Large intestine (tissue), 3 donors: ENCODE measurements around the gene TTLL6. TPM values are rescaled to one million over a fixed set of nuclear protein-coding genes. Genes with fewer than 3 reads are reported as not detected.

Experiments
- DNase-seq, 2 donors: peaks; one replicate each; pipeline versions ENCODE4 v3.0.0 to v3.0.0-alpha.2; 2013
- H3K27ac ChIP-seq: one replicate; pipeline ENCODE4 v1.5.1; 2013; ENCODE audit warnings: low read length
- H3K27me3 ChIP-seq: 2 replicates; pipeline ENCODE4 v1.6.1; 2013; ENCODE audit warnings: low read length; ENCODE audit not compliant: control insufficient read depth, insufficient read depth
- H3K36me3 ChIP-seq: 2 replicates; pipeline ENCODE4 v1.6.1; 2013; ENCODE audit warnings: low read length; ENCODE audit not compliant: control insufficient read depth, insufficient read depth
- H3K4me1 ChIP-seq: one replicate; pipeline ENCODE4 v1.6.1; 2013; ENCODE audit warnings: low read length; ENCODE audit not compliant: control insufficient read depth, insufficient read depth
- H3K4me3 ChIP-seq: one replicate; pipeline ENCODE4 v1.5.1; 2013; ENCODE audit warnings: low read length
- H3K9me3 ChIP-seq: one replicate; pipeline ENCODE4 v1.6.1; 2013; ENCODE audit warnings: mild to moderate bottlenecking, low read depth, low read length, moderate library complexity; ENCODE audit not compliant: control insufficient read depth
- WGBS: methylation state at CpG from one replicate; pipeline ENCODE4 v1.1.5; 2013; ENCODE audit warnings: low lambda C conversion rate; ENCODE audit not compliant: insufficient coverage; 5-methylcytosine and 5-hydroxymethylcytosine counted together
- polyA plus RNA-seq: library from polyadenylated mRNA; unstranded; fragments of 120-200 nt; gene quantifications from one replicate; pipeline ENCODE4 v1.2.1, GENCODE V29; 2013

Gene TTLL6
- polyA plus RNA-seq, 1 donor = 3.1 TPM

- no peak for DNase-seq
- H3K27me3 ChIP-seq = peaks cover 99% of the 10 kb centered on the region
- H3K4me1 ChIP-seq = peaks cover 8% of the 10 kb centered on the region
- H3K27ac ChIP-seq = no peak overlapping the region
- no peaks in the 10 kb centered on the region for H3K36me3 ChIP-seq
- 67% methylated on average over 1 of the region's 4 CpGs for WGBS
- peaks cover 8% of the 10 kb centered on the region for H3K9me3 ChIP-seq
- H3K4me3 ChIP-seq = no peak overlapping the region
Observed at GRCh38 chr17:48737330-48738043, 79.5 kb downstream of the TTLL6 start.

- H3K27me3 ChIP-seq = peaks cover 100% of the 10 kb centered on the region
- DNase-seq = no peak
Observed at GRCh38 chr17:48735062-48735351, 82.0 kb downstream of the TTLL6 start.

DNA sequence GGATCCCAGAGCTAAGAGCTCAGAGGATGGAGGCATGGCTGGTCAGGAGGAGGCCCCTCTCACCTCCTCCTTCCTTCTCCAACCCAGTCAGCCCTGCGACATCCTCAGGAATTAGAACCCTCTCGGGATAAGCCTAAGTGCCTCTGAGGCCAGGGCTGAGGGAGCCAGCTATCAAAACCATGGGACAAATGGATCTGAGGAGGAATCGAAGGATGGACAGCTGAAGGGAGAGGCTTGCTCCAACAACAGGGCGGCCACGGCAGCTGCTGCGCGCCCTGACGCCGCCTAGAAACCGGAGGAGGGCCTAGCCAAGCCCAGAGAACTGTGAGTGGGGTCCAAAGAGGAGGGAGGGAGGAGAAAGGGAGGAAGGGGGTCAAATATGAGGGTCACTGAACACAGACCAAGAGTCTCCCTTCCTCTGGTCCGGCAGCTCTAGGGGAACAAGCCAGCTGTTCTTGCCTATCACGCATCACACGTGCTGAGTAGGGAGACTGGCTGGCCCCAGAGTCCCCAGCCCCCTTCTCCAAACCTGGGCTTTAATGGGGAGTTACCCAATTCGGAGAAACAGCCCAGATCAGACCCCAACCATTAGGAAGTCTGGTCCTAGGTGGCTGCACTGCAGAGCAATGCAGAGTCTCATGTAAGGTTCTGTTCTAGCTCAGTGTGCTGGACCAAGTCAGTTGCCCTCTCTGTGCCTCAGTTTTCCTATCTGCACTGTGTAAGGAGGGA lies 82.5 kb downstream of the TTLL6 start:
- Histone ChIP-seq H3K36me3 (no peaks in the 10 kb centered on the region), H3K4me1 (peaks cover 8% of the 10 kb centered on the region), H3K4me3 (no peak overlapping the region), H3K9me3 (peaks cover 8% of the 10 kb centered on the region), H3K27ac (no peak overlapping the region), H3K27me3 (peaks cover 100% of the 10 kb centered on the region)
- no CpG with 5 or more reads among the region's 14 CpGs for WGBS
- no peak for DNase-seq

More at GRCh38 chr17:48735062-48735351, 82.0 kb downstream of the TTLL6 start:
- Histone ChIP-seq H3K27ac (no peak overlapping the region), H3K4me3 (no peak overlapping the region), H3K4me1 (peaks cover 8% of the 10 kb centered on the region), H3K9me3 (peaks cover 8% of the 10 kb centered on the region), H3K36me3 (no peaks in the 10 kb centered on the region)
- no CpG with 5 or more reads among the region's 7 CpGs for WGBS

DNA sequence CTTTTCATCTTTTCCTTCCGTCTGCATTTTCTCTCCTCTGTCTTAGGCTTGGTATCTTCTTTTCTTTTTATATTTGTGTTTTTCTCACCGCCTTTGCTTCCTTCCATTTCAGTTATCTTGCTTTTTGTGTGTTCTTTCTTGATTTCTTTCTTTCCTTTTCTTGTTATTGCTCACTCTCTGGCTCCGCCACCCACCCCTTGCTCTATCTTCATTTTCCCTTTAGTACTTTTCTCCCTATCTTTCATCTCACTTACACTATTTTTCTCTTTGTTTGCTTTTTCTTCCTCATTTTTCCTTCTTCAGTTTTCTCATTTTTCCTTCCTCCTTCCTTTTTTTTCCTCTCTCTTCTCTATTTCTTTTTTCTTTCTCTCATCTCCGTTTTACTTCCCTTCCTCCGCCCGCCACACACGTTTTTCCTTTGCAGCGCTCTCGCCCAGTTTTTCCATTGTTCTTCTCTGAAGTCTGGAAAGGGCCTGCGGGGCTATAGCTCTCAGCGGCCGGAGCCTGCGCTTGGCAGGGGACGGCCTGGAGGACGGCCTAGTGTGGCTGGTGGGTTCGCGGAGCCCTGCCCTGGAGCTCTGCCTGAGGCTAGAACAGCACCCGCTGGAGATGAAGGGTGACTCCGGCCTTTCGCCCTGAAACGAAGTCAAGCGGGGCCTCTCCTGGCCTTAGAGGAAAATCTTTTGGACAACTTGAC lies 83.2 kb downstream of the TTLL6 start:
- WGBS = 11% methylated on average over 9 of the region's 22 CpGs
- peaks cover 9% of the 10 kb centered on the region for H3K9me3 ChIP-seq
- peaks cover 14% of the 10 kb centered on the region for H3K4me1 ChIP-seq
- no peak overlapping the region for H3K27ac ChIP-seq
- no peaks in the 10 kb centered on the region for H3K36me3 ChIP-seq
- H3K27me3 ChIP-seq = peaks cover 100% of the 10 kb centered on the region
- DNase-seq = no peak
- no peak overlapping the region for H3K4me3 ChIP-seq

DNA sequence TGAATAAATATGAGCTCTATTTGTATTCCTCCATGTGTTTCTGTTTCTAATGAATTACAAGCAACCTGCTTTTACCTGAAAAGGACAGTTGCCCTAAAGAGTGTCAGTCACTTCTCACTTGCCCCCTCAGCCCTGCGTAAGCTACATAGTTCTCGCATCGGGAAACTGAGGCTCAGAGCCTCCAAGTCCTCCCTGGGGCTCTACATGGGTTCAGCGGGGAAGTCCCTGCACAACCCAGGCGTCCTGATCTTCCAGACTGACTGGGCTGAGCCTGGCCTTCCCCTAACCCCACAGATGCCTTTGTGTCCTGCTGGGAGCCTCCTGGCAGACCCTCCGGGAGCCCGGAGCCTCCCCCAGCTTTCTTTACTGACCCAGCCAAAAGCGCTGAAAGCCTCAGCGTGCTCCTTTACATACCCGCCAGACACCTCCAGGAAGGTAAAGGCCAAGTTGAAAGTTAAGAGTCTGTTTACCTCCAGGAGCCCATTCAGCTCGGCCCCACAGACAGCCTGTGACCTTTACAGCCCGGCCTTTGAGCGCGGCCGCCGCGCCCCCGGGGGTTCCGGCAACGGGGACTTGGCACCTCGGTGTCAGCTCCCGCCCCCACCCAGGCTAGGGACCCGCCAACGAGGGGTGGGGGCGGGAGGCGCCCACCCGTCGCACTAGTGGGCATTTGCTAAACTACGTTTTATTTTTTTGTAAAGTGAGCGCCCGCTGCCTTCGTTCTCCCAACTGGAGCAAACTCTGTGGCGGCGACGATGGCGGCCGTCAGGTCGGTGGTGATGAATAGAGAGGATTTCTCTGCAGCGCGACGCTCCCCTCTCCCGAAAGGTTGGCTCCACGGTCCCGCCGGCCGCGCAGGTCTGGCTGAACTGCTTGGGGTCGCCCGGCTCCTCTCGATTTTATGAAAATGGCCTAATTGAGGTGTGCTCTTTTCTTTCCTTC lies 84.1 kb downstream of the TTLL6 start:
- Histone ChIP-seq H3K4me1 (peaks cover 20% of the 10 kb centered on the region), H3K27me3 (peaks cover 100% of the 10 kb centered on the region), H3K4me3 (no peak overlapping the region), H3K36me3 (no peaks in the 10 kb centered on the region), H3K27ac (no peak overlapping the region), H3K9me3 (peaks cover 16% of the 10 kb centered on the region)
- WGBS = no CpG with 5 or more reads among the region's 50 CpGs
- no peak for DNase-seq

- no peaks in the 10 kb centered on the region for H3K36me3 ChIP-seq
- no peak overlapping the region for H3K4me3 ChIP-seq
Observed at GRCh38 chr17:48731355-48731754, 85.7 kb downstream of the TTLL6 start.

DNA sequence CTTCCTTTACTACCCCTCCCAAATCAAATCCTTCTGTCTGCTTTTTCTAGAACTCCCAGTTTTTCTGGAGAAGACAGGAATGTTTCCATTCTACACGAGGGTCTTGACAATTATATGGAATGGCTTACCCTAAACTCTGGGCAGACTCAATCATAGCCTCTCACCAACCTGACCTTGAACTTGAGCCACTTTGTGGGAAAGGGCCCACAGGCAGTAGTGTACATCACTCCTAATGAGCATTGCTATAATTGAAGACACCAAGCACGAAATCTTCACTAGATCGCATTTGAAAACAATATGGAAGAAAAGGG lies 86.8 kb downstream of the TTLL6 start:
- Histone ChIP-seq H3K36me3 (no peaks in the 10 kb centered on the region), H3K4me3 (no peak overlapping the region), H3K27me3 (peaks cover 100% of the 10 kb centered on the region), H3K4me1 (peaks cover 22% of the 10 kb centered on the region), H3K27ac (no peak overlapping the region), H3K9me3 (peaks cover 20% of the 10 kb centered on the region)
- no CpG with 5 or more reads among the region's 3 CpGs for WGBS
- DNase-seq = no peak

More at GRCh38 chr17:48731355-48731754, 85.7 kb downstream of the TTLL6 start:
- H3K27me3 ChIP-seq = peaks cover 100% of the 10 kb centered on the region
- H3K9me3 ChIP-seq = peaks cover 20% of the 10 kb centered on the region
- no peak for DNase-seq
- H3K27ac ChIP-seq = no peak overlapping the region
- peaks cover 20% of the 10 kb centered on the region for H3K4me1 ChIP-seq

GRCh38 chr17:48729335-48730239 lies 87.4 kb downstream of the TTLL6 start:
- Histone ChIP-seq H3K4me1 (peaks cover 28% of the 10 kb centered on the region), H3K4me3 (no peak overlapping the region), H3K27me3 (peaks cover 100% of the 10 kb centered on the region), H3K27ac (no peak overlapping the region), H3K36me3 (no peaks in the 10 kb centered on the region), H3K9me3 (peaks cover 20% of the 10 kb centered on the region)
- DNase-seq = no peak
- WGBS = 30% methylated on average over 2 of the region's 19 CpGs

DNA sequence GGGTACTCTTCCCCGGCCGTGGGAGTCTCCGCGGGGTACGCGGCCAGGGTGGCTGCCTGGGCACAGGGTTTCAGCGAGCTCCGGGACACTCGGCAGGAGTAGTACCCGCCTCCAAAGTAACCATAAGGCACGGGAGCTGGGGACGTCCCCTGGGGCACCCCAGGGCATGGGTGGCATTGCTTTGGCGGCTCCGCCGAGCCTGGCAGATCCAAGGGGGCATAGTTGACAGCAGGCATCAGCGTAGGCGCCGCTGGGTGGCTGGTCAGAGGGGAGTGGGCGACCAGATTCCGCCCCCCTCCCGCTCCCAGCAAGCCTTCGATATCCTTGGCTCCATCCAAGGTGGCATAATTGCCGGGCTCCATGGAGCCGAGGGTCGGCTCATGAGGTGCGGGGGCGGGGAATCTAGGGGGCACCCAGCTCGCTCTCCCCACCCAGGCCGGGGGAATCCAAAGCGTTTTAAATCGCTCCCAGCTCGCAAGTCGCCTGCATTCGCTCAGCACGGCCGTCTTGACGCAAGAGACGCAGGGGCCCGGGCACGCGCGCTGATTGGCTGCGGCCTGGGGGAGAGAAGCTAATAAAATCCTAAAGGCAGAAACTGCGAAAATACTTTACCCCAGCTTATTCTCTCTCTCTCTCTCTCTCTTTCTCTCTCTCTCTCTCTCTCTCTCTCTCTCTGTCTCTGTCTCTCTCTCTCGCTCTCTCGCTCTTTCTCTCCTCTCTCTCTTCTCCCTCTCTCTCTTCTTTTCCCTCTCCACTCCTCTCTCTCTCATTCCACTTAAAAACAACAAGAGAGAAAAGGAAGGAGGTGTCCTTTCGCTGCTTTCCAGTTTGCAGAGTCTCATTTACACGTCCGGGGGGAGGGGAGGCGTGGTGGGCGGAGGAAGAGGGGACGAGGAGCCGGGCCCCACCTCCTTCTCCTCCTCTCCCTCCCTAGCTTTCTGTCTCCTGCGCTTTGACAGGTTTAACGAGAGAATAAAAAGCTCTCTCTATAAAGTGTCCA lies 88.5 kb downstream of the TTLL6 start, which contains the start of gene HOXB13:
HOXB13 (minus strand) TSS at position 519 of the 1,000 bp plus-strand sequence; CDS start at position 362, 157 bp downstream.
- Histone ChIP-seq H3K27me3 (peaks cover 100% of the 10 kb centered on the region), H3K4me1 (peaks cover 31% of the 10 kb centered on the region), H3K4me3 (peak within 1 kb of the TSS; percentile 15), H3K27ac (no peak within 1 kb of the TSS), H3K9me3 (peaks cover 17% of the 10 kb centered on the region), H3K36me3 (no peaks in the 10 kb centered on the region)
- no peak for DNase-seq
- WGBS = 30% methylated on average over 2 of the region's 55 CpGs
